Activated CD4-positive, alpha-beta T cell treated with anti-CD3 and anti-CD28 coated beads, Interleukin-2, amount 10 ng/mL, durations not matched to agents 24 days and 14 days (primary cell): ENCODE results near the gene STOX2. TPM values are rescaled to one million over a fixed set of nuclear protein-coding genes. Genes with fewer than 3 reads are reported as not detected.

Experiments
- DNase-seq: peaks from one replicate; pipeline ENCODE4 v3.0.0; 2022
- H3K27ac Mint-ChIP-seq: one replicate; pipeline ENCODE4 v1.8.0; 2022; ENCODE audit warnings: mild to moderate bottlenecking, mixed read lengths
- H3K27me3 Mint-ChIP-seq: one replicate; pipeline ENCODE4 v1.8.0; 2022; ENCODE audit warnings: mixed read lengths
- H3K36me3 Mint-ChIP-seq: one replicate; pipeline ENCODE4 v1.8.0; 2022; ENCODE audit warnings: low read depth, mild to moderate bottlenecking, mixed read lengths
- H3K4me1 Mint-ChIP-seq: one replicate; pipeline ENCODE4 v1.8.0; 2021; ENCODE audit warnings: mixed read lengths
- H3K4me3 Mint-ChIP-seq: one replicate; pipeline ENCODE4 v1.8.0; 2022; ENCODE audit warnings: mild to moderate bottlenecking, moderate library complexity, mixed read lengths
- H3K9me3 Mint-ChIP-seq: one replicate; pipeline ENCODE4 v1.8.0; 2021; ENCODE audit warnings: mixed read lengths
- intact Hi-C: fragments of 100-400 bp; cut with micrococcal nuclease; formaldehyde crosslinking; loops from one replicate; pipeline ENCODE4 v1.15.1; 2023
- total RNA-seq: library from RNA; stranded (reverse); gene quantifications from 2 replicates; pipeline ENCODE4 v1.2.3, GENCODE V29; 2022

STOX2 gene
- total RNA-seq, 1 donor from 2014 or later, result not detected

DNA sequence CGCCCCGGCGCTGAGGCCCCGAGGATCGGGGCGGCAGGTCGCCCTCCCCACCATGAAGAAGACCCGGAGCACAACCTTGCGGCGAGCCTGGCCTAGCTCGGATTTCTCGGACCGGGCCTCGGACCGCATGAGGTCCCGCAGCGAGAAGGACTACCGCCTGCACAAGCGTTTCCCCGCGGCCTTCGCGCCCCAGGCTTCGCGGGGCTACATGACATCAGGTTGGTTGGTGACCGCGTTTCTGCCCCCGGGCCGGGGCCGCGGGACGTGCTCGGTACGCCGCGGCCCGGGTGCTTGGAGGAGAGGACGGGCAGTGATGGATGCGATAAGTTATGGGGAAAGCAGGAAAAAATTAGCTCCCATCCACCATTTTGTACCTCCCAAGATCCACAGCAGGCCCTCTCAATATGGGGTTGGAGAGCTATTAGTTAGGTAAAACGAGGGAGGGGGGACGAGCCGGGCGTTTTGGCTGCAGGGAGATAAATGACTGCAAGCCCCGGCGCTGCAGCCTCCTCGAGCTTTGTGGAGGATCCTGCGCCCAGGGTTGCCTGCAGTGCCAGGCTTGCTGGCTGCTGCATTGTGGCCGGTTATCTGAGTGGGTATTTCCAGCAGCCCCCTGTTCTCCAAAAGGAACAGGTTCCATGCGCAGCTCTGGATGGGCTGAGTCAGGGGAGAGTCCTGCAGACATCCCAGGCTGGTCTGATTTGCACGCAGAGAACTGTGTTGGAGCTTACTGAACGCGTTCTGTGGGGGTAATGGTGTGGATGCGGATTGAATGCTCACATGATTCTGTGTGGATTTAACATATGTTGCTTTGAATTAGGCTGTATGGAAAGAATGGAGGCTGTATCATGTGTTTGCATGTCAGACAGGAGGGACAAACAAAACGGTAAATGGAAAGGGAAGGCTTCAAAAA lies 1.9 kb downstream of the STOX2 start:
- H3K27ac Mint-ChIP-seq, result no peak overlapping the region
- H3K4me3 Mint-ChIP-seq, result no peak overlapping the region
- no peaks in the 10 kb centered on the region for H3K4me1 Mint-ChIP-seq
- peaks cover 61% of the 10 kb centered on the region for H3K27me3 Mint-ChIP-seq
- no peaks in the 10 kb centered on the region for H3K36me3 Mint-ChIP-seq
- peaks cover 4% of the 10 kb centered on the region for H3K9me3 Mint-ChIP-seq
- no peak for DNase-seq
- intact Hi-C loops, result loop anchor here (5.0 to 10.0 kb wide), 2 partner anchors 112 to 185 kb away; no protein-coding TSS in a partner anchor

DNA sequence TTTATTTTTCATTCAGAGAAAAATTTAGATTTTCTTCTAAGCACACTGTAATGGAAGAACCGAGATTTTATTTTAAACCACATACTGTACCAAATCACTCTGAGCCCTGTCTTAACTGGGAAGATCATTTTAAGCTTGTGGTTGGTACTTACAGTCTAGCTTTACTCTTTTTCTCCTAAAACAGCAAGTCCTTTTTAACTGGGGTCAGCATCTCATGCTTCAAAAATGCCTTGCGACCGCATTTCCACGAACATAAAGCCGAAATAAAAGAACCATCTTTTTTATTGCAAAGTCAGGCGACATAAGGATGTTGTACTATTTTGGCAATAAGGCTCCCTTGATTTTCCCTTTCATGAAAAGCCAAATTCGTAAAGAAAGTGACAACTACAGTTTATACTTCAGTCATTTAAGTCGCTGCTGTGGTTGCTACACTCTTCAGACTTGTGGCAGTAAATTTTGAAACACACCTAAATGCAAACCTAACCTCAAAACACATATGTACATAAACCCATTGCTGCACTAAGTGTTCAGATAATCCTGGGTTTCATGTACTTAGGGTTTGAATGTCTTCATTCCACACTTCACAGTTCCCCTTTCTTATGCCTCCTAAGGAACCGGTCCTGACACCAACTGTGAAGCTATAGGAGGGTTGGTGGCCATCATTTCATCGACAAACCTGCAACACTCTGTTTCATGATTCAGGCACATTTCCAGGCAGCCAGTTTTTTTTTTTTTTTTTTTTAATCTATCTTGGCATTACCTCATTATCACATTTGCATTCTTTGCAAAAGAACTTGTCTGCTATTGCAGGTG lies 3.0 kb downstream of the STOX2 start:
- H3K27me3 Mint-ChIP-seq, result peaks cover 56% of the 10 kb centered on the region
- no peaks in the 10 kb centered on the region for H3K36me3 Mint-ChIP-seq
- DNase-seq, result no peak
- H3K27ac Mint-ChIP-seq, result no peak overlapping the region
- no peak overlapping the region for H3K4me3 Mint-ChIP-seq
- H3K4me1 Mint-ChIP-seq, result no peaks in the 10 kb centered on the region
- H3K9me3 Mint-ChIP-seq, result peaks cover 4% of the 10 kb centered on the region
- intact Hi-C loops, result loop anchor here (5.0 to 10.0 kb wide), 2 partner anchors 113 to 186 kb away; no protein-coding TSS in a partner anchor

DNA sequence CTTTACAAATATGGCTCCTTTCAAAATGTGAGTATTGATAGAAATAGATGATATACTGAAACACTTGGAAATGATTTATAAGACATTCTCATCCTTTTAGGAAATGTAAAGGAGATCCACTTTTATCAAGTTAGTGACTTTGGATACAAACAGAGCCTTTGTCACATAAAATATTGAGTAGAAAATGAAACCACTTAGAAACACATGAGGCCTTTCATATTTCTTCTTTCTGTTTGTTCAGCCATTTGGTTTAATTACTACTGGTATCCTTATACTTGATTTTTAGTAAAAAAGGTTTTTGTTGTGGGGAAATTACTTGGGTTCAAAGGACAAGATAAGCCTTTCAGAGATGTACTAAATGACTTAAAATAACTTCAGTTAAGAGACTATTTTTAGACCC lies 4.1 kb downstream of the STOX2 start:
- Mint-ChIP-seq H3K4me3 (no peak overlapping the region), H3K36me3 (no peaks in the 10 kb centered on the region), H3K27me3 (peaks cover 46% of the 10 kb centered on the region), H3K9me3 (no peaks in the 10 kb centered on the region), H3K4me1 (no peaks in the 10 kb centered on the region), H3K27ac (no peak overlapping the region)
- DNase-seq, result no peak
- intact Hi-C loops, result loop anchor here (5.0 to 10.0 kb wide), 2 partner anchors 114 to 187 kb away; no protein-coding TSS in a partner anchor

DNA sequence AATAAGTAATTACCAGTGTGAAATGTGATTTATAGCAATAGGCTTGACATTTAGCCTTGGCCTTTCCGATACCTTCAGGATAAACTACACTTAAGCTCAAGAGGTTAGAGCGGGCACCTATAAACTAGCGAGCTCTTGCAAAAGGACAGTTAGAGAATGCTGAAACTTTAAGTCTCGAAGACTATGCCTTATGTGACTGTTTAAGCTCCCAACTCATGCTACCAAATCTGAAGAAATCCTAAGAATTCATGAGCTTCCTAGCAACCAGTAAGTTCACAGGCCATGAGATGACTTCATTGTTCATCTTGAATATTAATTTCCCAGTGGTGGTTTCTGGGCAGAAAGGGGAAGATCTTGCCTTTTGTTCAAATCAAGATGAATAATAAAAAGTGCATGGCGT lies 4.7 kb downstream of the STOX2 start:
- Mint-ChIP-seq H3K4me3 (no peak overlapping the region), H3K27me3 (peaks cover 41% of the 10 kb centered on the region), H3K27ac (no peak overlapping the region), H3K9me3 (no peaks in the 10 kb centered on the region), H3K4me1 (no peaks in the 10 kb centered on the region), H3K36me3 (no peaks in the 10 kb centered on the region)
- intact Hi-C loops, result loop anchor here (5.0 to 10.0 kb wide), 2 partner anchors 115 to 188 kb away; no protein-coding TSS in a partner anchor
- no peak for DNase-seq

DNA sequence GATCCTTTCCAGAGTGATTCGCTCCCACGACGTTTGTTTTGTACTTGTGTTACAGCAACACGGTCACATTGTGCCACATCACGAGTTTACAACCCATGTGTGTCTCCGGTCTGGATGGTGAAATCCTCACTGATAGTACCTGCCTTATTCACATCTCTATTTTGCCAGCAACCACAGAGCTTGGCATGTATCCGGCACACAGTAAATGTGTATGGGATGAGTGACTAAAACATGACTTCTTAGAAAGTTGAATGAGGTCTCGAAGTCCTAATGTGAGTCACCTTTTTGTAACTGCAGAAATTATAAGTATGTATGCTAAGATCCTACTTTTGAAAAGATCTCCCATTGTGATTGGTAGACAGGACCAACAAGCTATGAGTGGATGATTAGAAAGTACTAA lies 7.5 kb downstream of the STOX2 start:
- no peaks in the 10 kb centered on the region for H3K4me1 Mint-ChIP-seq
- no peaks in the 10 kb centered on the region for H3K36me3 Mint-ChIP-seq
- H3K4me3 Mint-ChIP-seq, result no peak overlapping the region
- peaks cover 28% of the 10 kb centered on the region for H3K27me3 Mint-ChIP-seq
- H3K9me3 Mint-ChIP-seq, result no peaks in the 10 kb centered on the region
- DNase-seq, result no peak
- H3K27ac Mint-ChIP-seq, result no peak overlapping the region
- intact Hi-C loops, result no loop called here

DNA sequence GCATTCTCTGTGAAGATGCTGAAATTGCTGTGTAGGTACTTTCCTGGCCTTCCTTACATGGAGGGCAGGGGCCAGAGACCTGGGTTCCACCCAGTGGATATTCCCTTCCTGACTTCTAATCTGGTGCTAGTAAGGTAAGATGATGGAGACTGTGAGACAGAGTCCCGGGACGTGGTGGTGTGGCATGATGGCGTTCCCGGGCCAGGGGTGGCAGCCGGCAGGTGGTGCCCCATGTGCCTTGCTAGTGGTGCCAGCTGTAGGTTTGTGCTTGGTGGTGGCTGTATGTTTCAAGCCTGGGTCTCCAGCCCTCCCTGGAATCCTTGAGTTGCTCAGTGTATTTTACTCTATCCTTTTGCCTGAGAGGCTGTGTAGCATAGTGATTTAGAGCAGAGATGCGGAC lies 10.9 kb downstream of the STOX2 start:
- no peaks in the 10 kb centered on the region for H3K36me3 Mint-ChIP-seq
- no peak for DNase-seq
- no peaks in the 10 kb centered on the region for H3K27me3 Mint-ChIP-seq
- no peaks in the 10 kb centered on the region for H3K4me1 Mint-ChIP-seq
- intact Hi-C loops, result no loop called here
- no peak overlapping the region for H3K27ac Mint-ChIP-seq
- no peaks in the 10 kb centered on the region for H3K9me3 Mint-ChIP-seq
- H3K4me3 Mint-ChIP-seq, result no peak overlapping the region

DNA sequence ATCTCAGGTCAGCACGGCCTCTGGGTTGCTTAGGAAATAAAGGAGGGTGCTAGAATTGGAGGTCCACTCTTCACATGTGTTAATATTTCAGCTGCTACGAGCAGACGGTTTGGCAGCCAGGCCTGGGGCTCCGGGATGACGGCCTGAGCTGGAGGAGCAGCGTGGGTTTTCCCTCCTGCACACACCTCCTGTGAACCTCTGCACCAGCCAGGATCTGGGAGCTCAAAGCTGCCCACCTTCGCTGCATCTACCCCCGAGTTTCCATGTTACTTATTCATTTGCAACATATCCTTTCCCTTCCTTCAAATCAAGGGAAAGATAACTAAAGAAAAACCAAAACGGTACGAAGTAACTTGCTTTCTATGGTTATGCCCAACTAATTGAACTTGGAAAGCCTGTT lies 13.6 kb downstream of the STOX2 start:
- no peaks in the 10 kb centered on the region for H3K27me3 Mint-ChIP-seq
- no peaks in the 10 kb centered on the region for H3K36me3 Mint-ChIP-seq
- no peak overlapping the region for H3K27ac Mint-ChIP-seq
- no peak for DNase-seq
- no peaks in the 10 kb centered on the region for H3K9me3 Mint-ChIP-seq
- no peak overlapping the region for H3K4me3 Mint-ChIP-seq
- H3K4me1 Mint-ChIP-seq, result no peaks in the 10 kb centered on the region
- intact Hi-C loops, result no loop called here

DNA sequence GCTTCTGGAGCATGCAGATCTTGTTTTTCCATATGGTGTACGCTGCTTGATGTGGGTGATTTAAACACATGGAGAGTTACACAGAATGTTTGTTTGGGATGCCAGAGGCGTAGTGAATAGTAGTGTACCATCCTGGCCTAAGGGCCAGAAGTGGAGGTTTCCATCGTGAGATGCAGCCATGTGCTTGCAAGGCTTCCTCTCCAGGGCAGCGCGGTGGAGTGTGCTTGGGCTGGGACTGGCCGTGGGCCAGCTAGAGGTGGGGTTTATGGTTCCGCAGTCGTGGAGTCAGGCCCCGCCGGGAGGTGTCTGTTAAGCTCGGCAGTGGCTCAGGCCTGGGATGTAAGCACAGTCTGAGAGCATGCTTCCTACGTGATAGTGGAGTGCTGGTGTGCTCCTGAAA lies 14.0 kb downstream of the STOX2 start:
- intact Hi-C loops, result no loop called here
- H3K4me1 Mint-ChIP-seq, result no peaks in the 10 kb centered on the region
- H3K9me3 Mint-ChIP-seq, result no peaks in the 10 kb centered on the region
- no peaks in the 10 kb centered on the region for H3K27me3 Mint-ChIP-seq
- no peaks in the 10 kb centered on the region for H3K36me3 Mint-ChIP-seq
- no peak overlapping the region for H3K4me3 Mint-ChIP-seq
- H3K27ac Mint-ChIP-seq, result no peak overlapping the region
- DNase-seq, result no peak

DNA sequence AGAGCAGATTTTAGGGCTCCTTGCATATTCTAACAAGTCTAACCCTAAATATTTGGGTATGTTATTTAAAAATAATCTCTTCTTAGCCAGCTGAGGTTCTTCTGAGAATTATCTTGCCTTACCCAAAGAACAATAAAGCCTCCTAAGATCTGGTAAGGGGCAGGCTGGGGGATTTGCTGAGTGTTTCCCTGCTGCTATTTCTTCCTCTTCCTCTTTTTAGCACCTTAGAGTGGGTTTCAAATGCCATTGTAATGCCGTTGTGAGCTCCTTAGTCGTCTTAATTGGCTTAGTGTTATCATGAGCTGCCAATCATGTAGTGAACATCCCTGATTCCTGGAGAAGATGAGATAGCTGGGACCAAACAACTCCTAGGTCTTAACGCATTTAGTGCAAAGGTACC lies 15.4 kb downstream of the STOX2 start:
- no peaks in the 10 kb centered on the region for H3K27me3 Mint-ChIP-seq
- no peak for DNase-seq
- intact Hi-C loops, result no loop called here
- no peaks in the 10 kb centered on the region for H3K4me1 Mint-ChIP-seq
- H3K27ac Mint-ChIP-seq, result no peak overlapping the region
- no peaks in the 10 kb centered on the region for H3K36me3 Mint-ChIP-seq
- no peak overlapping the region for H3K4me3 Mint-ChIP-seq
- no peaks in the 10 kb centered on the region for H3K9me3 Mint-ChIP-seq

DNA sequence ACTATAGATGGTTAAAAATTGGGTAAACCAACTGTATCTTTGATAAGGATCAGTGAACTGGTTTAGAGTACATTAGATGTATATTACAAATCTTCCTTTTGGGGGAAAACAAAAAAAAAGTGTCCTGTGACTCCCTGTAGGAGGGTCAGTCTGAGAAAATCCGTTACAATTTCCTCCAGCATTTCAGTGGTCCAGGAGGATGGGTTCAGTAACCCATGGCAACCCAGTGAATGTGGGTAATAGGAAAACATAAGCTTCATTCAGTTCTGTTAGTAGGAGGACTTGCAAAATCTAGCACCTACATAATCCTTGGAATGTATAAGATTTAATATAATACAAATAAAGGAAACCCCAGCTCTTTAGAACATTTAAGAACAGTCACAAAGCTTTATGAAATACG lies 16.2 kb downstream of the STOX2 start:
- no peak for DNase-seq
- H3K27me3 Mint-ChIP-seq, result no peaks in the 10 kb centered on the region
- H3K4me3 Mint-ChIP-seq, result no peak overlapping the region
- no peak overlapping the region for H3K27ac Mint-ChIP-seq
- no peaks in the 10 kb centered on the region for H3K9me3 Mint-ChIP-seq
- no peaks in the 10 kb centered on the region for H3K36me3 Mint-ChIP-seq
- intact Hi-C loops, result no loop called here
- H3K4me1 Mint-ChIP-seq, result no peaks in the 10 kb centered on the region

DNA sequence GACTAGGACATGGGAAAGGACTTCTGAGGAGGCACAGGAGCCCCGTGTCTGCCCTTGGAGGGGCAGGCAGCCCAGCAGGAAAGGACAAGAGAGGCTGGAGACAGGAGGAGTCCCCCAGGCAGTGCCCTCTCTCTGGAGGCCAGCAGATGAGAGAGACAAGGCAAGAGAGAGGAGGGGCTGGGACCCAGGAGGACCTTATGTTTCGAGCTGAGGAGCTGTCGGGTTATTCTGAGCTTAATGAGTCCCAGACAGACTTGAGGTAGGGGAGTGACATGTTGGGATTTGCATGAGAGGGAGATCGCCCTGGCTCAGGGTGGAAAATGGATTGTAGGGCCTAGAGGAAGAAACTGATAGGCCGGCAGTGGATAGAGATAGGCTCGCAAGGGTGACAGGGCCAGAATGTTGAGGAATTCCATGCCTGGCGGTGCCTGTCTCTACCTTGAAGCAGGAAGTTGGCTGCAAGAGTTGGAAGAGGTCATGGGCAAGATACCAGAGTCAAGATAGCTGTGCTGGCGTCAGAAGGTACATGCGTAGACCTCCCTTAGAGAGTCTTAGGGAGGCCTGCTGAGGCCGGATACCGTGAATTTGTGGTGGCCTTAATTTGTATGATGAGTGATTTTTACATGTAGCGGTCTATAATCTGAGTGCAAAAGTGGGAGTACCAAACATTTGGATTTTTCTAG lies 19.4 kb downstream of the STOX2 start:
- Mint-ChIP-seq H3K27ac (no peak overlapping the region), H3K27me3 (peaks cover 2% of the 10 kb centered on the region), H3K4me3 (no peak overlapping the region), H3K36me3 (no peaks in the 10 kb centered on the region), H3K9me3 (no peaks in the 10 kb centered on the region), H3K4me1 (no peaks in the 10 kb centered on the region)
- intact Hi-C loops, result no loop called here
- no peak for DNase-seq

DNA sequence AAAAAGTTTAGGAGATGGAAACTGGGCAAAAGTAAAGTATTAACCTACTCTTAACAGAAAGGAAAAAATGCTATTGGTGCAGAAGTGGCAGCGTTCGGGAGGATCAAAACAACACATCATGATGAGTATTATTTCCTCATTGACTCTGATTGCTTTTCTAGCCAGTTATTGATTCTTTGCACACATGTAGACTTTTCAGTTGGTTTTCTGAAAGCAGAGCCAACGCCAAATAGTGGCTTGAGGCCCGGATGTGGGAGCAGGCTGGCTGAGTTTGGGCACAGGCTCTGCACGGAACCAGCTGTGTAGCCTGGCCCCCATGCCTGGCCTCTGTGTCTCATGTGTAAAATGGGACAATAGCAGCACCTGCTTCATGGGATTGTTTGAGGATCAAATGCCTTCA lies 21.8 kb downstream of the STOX2 start:
- Mint-ChIP-seq H3K27ac (no peak overlapping the region), H3K9me3 (no peaks in the 10 kb centered on the region), H3K4me3 (no peak overlapping the region), H3K27me3 (peaks cover 2% of the 10 kb centered on the region), H3K36me3 (no peaks in the 10 kb centered on the region), H3K4me1 (no peaks in the 10 kb centered on the region)
- no peak for DNase-seq
- intact Hi-C loops, result no loop called here

DNA sequence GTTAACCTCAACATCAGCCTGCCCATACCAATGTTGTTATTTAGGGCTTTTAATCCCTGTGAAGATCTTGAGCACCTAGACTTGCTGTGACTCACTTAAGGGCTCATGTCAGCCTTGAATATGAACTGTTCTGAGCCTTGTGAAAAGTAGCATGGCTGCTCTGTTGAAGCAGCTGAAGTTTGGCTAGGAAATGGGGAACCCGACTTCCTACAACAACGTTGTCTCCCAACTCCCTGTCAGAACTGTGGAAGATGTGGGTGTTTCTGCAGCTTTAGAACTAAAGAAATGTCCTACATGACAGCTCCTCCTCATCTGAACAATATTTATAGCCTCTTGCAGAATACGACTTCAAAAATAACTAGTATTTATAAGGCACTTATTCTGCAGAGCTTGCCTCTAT lies 27.5 kb downstream of the STOX2 start:
- Mint-ChIP-seq H3K27ac (no peak overlapping the region), H3K4me1 (no peaks in the 10 kb centered on the region), H3K27me3 (peaks cover 4% of the 10 kb centered on the region), H3K4me3 (no peak overlapping the region), H3K36me3 (no peaks in the 10 kb centered on the region), H3K9me3 (no peaks in the 10 kb centered on the region)
- intact Hi-C loops, result no loop called here
- DNase-seq, result no peak

DNA sequence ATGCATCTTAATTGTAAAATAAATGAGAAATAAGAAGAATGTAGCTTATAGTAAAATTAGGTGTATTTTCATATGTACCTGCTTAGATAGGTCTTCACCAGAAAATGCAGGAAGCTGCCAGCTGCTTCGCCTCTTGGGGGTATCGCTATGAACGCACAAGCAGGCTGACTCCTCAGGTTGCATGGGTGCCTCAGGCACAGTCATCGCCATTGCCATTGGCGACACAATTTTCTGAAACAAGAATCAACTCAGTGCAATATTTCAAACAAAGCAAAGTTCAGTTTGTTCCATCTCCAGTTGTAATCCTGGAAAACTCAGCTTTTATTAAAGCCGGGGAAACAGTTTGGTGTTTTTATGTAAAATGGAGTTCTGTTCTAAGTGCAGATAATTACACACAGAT lies 29.7 kb downstream of the STOX2 start:
- no peaks in the 10 kb centered on the region for H3K4me1 Mint-ChIP-seq
- no peaks in the 10 kb centered on the region for H3K36me3 Mint-ChIP-seq

More for the DNA sequence above, 29.7 kb downstream of the STOX2 start:
- no peak for DNase-seq
- H3K27ac Mint-ChIP-seq, result no peak overlapping the region
- intact Hi-C loops, result no loop called here
- H3K27me3 Mint-ChIP-seq, result peaks cover 3% of the 10 kb centered on the region
- H3K9me3 Mint-ChIP-seq, result no peaks in the 10 kb centered on the region
- H3K4me3 Mint-ChIP-seq, result no peak overlapping the region
